HG03439 (cell line): ENCODE data around the gene HSPA2.
"Not testable (repeated sequence)": the region's sequence is repeated elsewhere in the genome, so short reads cannot be mapped to it uniquely, and the experiment has no call there.

ENCODE experiments used
- ATAC-seq: cut with Tn5 transposase; IDR thresholded peaks from one replicate; pipeline ENCODE4 v1.9.1; 2021; ENCODE audit warnings: mild to moderate bottlenecking, moderate library complexity; ENCODE audit not compliant: unreplicated experiment

HSPA2 gene

DNA sequence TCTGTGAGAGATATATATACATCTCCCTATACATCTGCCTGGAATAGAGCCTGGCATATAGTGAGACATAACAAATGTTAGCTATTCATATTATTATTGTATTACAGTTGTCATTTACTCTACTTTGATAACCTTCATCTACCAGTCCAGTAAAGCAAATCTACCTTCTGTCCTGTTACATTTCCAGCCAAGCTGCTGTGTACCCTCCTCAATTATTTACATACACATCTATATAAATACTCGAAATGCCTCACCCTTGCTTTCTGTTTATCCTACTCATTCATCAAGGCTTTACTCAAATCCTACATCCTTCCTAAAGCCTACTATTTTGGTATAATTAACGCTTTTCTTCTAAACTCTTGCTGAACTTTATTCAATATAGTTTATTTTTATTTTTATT lies 27.3 kb upstream of the HSPA2 start:
- no peak for ATAC-seq

GRCh38 chr14:64515053-64515452 lies 25.5 kb upstream of the HSPA2 start:
- ATAC-seq = no peak

- ATAC-seq = no peak
Observed at GRCh38 chr14:64516969-64517368, 23.6 kb upstream of the HSPA2 start.

GRCh38 chr14:64517667-64518066 lies 22.9 kb upstream of the HSPA2 start:
- not testable (repeated sequence) for ATAC-seq

GRCh38 chr14:64518229-64518628 lies 22.3 kb upstream of the HSPA2 start:
- ATAC-seq = no peak

- ATAC-seq = no peak
Observed at GRCh38 chr14:64520699-64521098, 19.8 kb upstream of the HSPA2 start.

DNA sequence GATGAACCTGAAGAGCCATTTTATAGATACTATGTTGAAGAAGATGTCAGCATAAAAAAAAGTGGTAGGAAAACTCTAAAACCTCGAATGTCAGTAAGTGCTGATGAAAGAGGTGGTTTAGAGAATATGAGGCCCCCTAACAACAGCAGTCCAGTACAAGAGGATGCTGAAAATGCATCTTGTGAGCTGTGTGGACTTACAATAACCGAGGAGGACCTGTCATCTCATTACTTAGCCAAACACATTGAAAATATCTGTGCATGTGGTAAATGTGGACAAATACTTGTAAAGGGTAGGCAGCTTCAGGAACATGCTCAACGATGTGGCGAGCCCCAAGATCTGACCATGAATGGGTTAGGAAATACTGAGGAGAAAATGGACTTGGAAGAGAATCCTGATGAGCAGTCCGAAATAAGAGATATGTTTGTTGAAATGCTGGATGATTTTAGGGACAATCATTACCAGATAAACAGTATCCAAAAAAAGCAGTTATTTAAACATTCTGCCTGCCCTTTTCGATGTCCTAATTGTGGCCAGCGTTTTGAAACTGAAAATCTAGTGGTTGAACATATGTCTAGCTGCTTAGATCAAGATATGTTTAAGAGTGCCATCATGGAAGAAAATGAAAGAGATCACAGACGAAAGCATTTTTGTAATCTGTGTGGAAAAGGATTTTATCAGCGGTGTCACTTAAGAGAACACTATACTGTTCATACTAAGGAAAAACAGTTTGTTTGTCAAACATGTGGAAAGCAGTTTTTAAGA lies 17.8 kb upstream of the HSPA2 start:
- no peak for ATAC-seq

DNA sequence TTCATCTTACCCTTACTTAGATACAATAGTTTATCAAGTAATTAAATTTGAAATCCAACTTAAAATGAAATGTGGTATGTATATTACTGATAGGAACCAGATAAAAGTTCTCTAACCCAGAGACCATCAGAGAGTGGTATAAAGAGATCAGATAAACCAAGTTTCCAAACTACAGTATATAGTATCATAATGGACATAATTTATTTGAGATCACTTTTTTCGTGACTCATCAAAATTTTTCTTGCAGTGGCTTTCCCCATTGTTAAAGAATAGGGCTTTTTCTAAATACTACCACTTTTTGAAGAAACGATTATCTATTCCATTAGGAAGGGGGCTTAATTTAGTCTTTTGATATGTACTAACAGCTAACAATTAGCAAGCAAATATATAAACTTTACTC lies 15.2 kb upstream of the HSPA2 start:
- no peak for ATAC-seq

- ATAC-seq = no peak
Observed at GRCh38 chr14:64531567-64531966, 9.0 kb upstream of the HSPA2 start.

DNA sequence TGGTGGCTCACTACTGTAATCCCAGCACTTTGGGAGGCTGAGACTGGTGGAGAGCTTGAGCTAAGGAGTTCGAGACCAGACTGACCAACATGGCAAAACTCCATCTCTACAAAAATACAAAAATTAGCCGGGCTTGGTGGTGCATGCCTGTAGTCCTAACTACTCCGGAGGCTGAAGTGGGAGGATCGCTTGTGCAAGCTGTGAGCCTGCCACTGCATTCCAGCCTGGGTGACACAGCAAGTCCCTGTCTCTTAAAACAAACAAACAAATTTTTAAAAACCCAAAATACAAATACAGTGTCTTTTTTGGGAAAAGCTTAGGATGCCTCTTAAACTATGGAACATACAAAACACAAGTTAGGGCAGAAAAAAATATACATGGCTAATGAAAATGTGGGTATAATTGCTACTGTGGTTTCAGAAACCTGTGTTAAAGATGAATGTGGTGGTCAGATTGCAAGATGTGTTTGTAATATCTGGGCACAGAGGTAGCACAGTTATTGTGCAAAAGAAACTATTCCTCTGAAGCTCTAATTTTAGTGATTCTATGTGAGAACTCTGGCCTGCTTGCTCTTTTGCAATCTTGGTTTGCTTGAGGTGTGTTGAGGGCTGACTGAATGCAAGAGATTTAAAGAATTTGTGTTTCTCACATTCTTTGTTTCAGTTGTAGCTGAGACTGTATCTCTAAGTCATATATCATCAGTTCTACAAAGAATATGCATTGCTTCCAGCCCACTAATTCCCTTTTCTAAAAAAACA lies 3.9 kb upstream of the HSPA2 start:
- ATAC-seq = no peak

DNA sequence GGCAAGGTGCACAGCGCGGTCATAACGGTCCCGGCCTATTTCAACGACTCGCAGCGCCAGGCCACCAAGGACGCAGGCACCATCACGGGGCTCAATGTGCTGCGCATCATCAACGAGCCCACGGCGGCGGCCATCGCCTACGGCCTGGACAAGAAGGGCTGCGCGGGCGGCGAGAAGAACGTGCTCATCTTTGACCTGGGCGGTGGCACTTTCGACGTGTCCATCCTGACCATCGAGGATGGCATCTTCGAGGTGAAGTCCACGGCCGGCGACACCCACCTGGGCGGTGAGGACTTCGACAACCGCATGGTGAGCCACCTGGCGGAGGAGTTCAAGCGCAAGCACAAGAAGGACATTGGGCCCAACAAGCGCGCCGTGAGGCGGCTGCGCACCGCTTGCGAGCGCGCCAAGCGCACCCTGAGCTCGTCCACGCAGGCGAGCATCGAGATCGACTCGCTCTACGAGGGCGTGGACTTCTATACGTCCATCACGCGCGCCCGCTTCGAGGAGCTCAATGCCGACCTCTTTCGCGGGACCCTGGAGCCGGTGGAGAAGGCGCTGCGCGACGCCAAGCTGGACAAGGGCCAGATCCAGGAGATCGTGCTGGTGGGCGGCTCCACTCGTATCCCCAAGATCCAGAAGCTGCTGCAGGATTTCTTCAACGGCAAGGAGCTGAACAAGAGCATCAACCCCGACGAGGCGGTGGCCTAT lies 875 bp downstream of the HSPA2 start:
- no peak for ATAC-seq

- ATAC-seq = no peak
Observed at GRCh38 chr14:64541972-64542835, 1.7 kb downstream of the HSPA2 start.

DNA sequence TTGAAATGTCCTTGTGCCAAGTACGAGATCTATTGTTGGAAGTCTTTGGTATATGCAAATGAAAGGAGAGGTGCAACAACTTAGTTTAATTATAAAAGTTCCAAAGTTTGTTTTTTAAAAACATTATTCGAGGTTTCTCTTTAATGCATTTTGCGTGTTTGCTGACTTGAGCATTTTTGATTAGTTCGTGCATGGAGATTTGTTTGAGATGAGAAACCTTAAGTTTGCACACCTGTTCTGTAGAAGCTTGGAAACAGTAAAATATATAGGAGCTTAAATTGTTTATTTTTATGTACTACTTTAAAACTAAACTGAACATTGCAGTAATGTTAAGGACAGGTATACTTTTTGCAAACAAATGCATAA lies 2.3 kb downstream of the HSPA2 start:
- ATAC-seq = no peak

DNA sequence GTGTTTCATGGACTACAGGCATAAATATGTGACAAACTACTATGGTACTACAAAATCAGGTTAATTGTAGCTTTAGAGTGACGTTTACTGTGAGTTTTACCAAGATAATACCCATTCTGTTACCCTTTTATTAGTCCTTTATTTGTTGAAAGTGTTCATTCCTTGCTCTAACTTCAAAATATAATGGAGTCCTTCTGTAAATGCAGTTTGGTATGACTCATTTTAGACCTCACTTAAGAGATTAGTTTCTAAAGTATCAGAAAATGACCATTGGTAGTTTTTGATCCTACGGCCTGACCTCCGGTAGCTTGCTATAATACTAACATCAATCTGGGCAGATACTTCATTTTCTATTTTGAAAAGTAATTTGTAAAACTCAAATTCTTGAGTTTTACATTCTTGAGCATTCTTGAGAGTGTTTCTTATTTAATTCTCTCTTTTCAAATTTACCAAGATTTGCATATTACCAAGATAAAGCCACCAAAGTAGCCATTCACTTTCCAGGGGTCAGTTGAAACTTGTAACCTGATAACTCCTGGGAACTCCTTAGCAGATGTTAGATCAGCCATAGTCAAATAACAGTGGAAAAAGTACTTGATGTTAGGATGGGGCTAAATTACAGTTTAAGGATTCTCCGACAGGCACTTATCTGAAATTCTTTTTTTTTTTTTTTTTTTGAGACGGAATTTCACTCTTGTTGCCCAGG lies 4.2 kb downstream of the HSPA2 start:
- no peak for ATAC-seq

GRCh38 chr14:64549016-64549415 lies 8.5 kb downstream of the HSPA2 start:
- no peak for ATAC-seq

DNA sequence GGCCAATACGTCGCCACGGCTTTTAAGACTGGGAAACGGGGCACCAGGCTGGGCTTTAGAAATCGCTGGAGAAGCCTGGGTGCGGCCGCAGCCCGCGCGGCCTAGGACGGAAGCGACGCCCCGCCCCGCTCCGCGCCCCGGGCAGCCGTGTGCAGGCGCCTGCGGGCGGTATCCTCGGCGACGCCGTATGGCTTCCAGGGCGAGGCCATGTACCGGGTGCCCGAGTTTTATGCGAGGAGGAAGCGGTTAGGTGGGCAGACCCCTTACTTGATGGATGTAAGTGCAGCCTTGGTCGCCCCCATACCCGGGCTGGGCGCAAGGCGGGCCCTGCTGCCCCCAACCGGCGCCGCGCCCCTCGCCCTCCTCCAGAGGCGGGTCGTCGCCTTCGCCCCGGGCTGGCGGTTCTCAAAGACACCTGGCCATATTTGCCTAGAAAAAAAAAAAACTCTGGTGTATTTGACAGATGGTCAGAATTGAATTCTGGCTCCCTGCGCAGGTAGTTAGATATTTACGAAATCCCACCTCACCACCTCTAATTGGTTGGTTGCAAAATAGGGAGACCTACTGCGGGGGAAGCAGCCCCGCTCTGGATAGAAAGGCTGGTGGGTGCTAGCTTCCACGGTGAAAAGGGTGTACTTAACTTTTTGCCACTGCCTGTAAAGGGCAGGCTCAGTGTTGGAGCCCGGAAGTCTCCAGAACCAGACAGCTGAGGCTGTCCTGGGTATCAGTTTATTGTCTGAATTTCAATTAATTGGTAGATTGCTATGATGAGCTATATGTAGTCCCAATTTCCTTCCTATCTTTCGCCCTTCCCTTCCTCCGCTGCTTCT lies 9.5 kb downstream of the HSPA2 start, which contains the start of gene PPP1R36:
Gene PPP1R36, plus strand, starts transcription at position 171 of the 830 bp plus-strand sequence. Its CDS starts 37 bp downstream, at position 208.
- no peak for ATAC-seq

- no peak for ATAC-seq
Observed at GRCh38 chr14:64550621-64551333, 10.2 kb downstream of the HSPA2 start.

GRCh38 chr14:64554556-64554955 lies 14.0 kb downstream of the HSPA2 start:
- no peak for ATAC-seq

DNA sequence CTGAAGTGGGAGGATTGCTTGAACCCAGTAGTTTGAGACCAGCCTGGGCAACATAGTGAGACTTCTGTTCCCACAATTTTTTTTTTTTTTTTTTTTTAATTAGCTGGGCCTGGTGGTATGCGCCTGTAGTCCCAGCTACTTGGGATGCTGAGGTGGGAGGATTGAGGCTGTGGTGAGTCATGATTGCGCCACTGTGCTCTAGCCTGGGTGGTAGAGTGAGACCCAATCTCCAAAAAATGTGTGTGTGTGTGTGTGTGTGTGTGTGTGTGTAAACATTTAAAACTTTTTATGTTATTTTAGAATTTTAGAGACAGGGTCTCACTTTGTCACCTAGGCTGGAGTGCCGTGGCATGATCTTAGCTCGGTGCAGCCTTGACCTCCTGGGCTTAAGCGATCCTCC lies 16.0 kb downstream of the HSPA2 start:
- no peak for ATAC-seq
